AG04450 (cell line): ENCODE data around the gene PI4KB. TPM values are rescaled to one million over a fixed set of nuclear protein-coding genes. Genes with fewer than 3 reads are reported as not detected.

ENCODE experiments used
- CTCF ChIA-PET: fragments of 300-600, 350-600 bp; formaldehyde crosslinking; extraction: SDS; loops from one replicate; lab custom pipeline; 2022; ENCODE audit warnings: antibody characterized with exemption, inconsistent platforms; lab: Charles Lee
- POLR2A ChIA-PET: fragments of 350-600 bp; formaldehyde crosslinking; extraction: SDS; loops from one replicate; lab custom pipeline; 2021; ENCODE audit warnings: antibody characterized with exemption, inconsistent platforms; lab: Yijun Ruan, JAX
- DNase-seq: peaks from one replicate; pipeline ENCODE4 v3.0.0-alpha.2; 2011; ENCODE audit warnings: low read depth, low spot score
- H3K27ac ChIP-seq: one replicate; pipeline ENCODE4 v1.5.1; 2012; ENCODE audit warnings: low read depth, low read length, control low read depth
- H3K27me3 ChIP-seq: one replicate; pipeline ENCODE4 v1.6.0; 2012; ENCODE audit warnings: low read length; ENCODE audit not compliant: control insufficient read depth, insufficient read depth
- H3K4me3 ChIP-seq: 2 replicates; pipeline ENCODE4 v1.5.1; 2011; ENCODE audit warnings: mild to moderate bottlenecking, low read depth, low read length, control low read depth
- H3K9me3 ChIP-seq: 2 replicates; pipeline ENCODE4 v1.5.1; 2012; ENCODE audit warnings: low read length; ENCODE audit not compliant: control insufficient read depth, insufficient read depth
- CTCF ChIP-seq: IDR thresholded peaks from 2 replicates; pipeline ENCODE4 v1.5.1; 2011; ENCODE audit warnings: low read depth, low read length, control low read depth, inconsistent platforms
- polyA plus RNA-seq: library from polyadenylated mRNA; depleted of rRNA; stranded (reverse); fragments of >200 nt; gene quantifications from 2 replicates; pipeline ENCODE4 v1.2.3, GENCODE V29; 2011

The PI4KB gene
- polyA plus RNA-seq, 1 experiment = 75.2 TPM

- CTCF ChIA-PET = interaction anchor here (2.9 kb wide), 1 partner anchor 22 kb away, joined by 14 read pairs; no protein-coding TSS in a partner anchor
- POLR2A ChIA-PET = interaction anchor here (0.5 kb wide), 1 partner anchor 127 kb away, joined by 3 read pairs; no protein-coding TSS in a partner anchor
- DNase-seq = no peak
- Histone ChIP-seq H3K27ac (no peak overlapping the region), H3K27me3 (no peaks in the 10 kb centered on the region), H3K4me3 (no peak overlapping the region), H3K9me3 (no peaks in the 10 kb centered on the region)
- no peak for TF ChIP-seq CTCF
Observed at GRCh38 chr1:151318975-151319374, 8.2 kb downstream of the PI4KB start.

GRCh38 chr1:151315565-151316235 is 11.5 kb downstream of the PI4KB start:
- Histone ChIP-seq H3K27ac (no peak overlapping the region), H3K27me3 (no peaks in the 10 kb centered on the region), H3K9me3 (no peaks in the 10 kb centered on the region), H3K4me3 (no peak overlapping the region)
- no peak for DNase-seq
- ChIA-PET POLR2A (no interaction called here), CTCF (interaction anchor here (1.0 to 7.6 kb wide), 2 partner anchors 14 to 64 kb away, joined by 3 to 68 read pairs; no protein-coding TSS in a partner anchor)
- no peak for TF ChIP-seq CTCF

GRCh38 chr1:151314137-151314875 is 12.9 kb downstream of the PI4KB start:
- ChIA-PET CTCF (interaction anchor here (1.0 to 16.2 kb wide), 4 partner anchors 13 to 279 kb away, joined by 3 to 427 read pairs (median 36); no protein-coding TSS in a partner anchor), POLR2A (interaction anchor here (0.9 to 1.9 kb wide), 4 partner anchors 13 to 85 kb away, joined by 4 to 5 read pairs (median 4); partner anchors contain the start of gene PSMB4)
- no peak for DNase-seq
- peak overlapping the region; percentile 68 for H3K27ac ChIP-seq
- no peak overlapping the region for H3K4me3 ChIP-seq
- no peaks in the 10 kb centered on the region for H3K27me3 ChIP-seq
- no peaks in the 10 kb centered on the region for H3K9me3 ChIP-seq
- TF ChIP-seq CTCF = no peak

GRCh38 chr1:151313501-151313900 is 13.7 kb downstream of the PI4KB start:
- H3K9me3 ChIP-seq = no peaks in the 10 kb centered on the region
- DNase-seq = no peak
- POLR2A ChIA-PET = interaction anchor here (0.6 to 1.9 kb wide), 5 partner anchors 8 to 86 kb away, joined by 4 to 7 read pairs (median 5); partner anchors contain the start of gene PSMB4

More at GRCh38 chr1:151313501-151313900, 13.7 kb downstream of the PI4KB start:
- Histone ChIP-seq H3K27ac (peak overlapping the region; percentile 68), H3K27me3 (no peaks in the 10 kb centered on the region), H3K4me3 (no peak overlapping the region)
- TF ChIP-seq CTCF = no peak
- CTCF ChIA-PET = interaction anchor here (1.0 to 16.2 kb wide), 3 partner anchors 12 to 280 kb away, joined by 4 to 427 read pairs (median 68); no protein-coding TSS in a partner anchor
